PC-9 (cell line): ENCODE measurements around the gene GLRA3. TPM values are rescaled to one million over a fixed set of nuclear protein-coding genes. Genes with fewer than 3 reads are reported as not detected.

Source experiments
- BruUV-seq: library from RNA; stranded (reverse); fragments of 400-500 nt; replicated peaks from 2 replicates; lab custom pipeline; 2021; lab: Mats Ljungman, UMichigan
- CTCF ChIA-PET: fragments of 300-600 bp; sonication (Branson Sonifier 250); formaldehyde crosslinking; loops from one replicate; lab custom pipeline; 2022; ENCODE audit warnings: antibody characterized with exemption; lab: Charles Lee
- POLR2A ChIA-PET: fragments of 300-600 bp; sonication (Branson Sonifier 250); formaldehyde crosslinking; loops from one replicate; lab custom pipeline; 2022; ENCODE audit warnings: antibody characterized with exemption; ENCODE audit not compliant: unreplicated experiment; lab: Charles Lee
- DNase-seq, 2 experiments: peaks; one replicate each; pipeline versions ENCODE4 v3.0.0 to v3.0.0-alpha.2; 2015 to 2022; ENCODE audit warnings: mixed read lengths in 1 of 2
- H2AFZ ChIP-seq: fragments of 200-600 bp; sonication (generic); 2 replicates; pipeline ENCODE4 v1.8.1; 2017; ENCODE audit warnings: antibody characterized with exemption
- H3F3A ChIP-seq: fragments of 200-600 bp; sonication (generic); 2 replicates; pipeline ENCODE4 v1.8.1; 2017; ENCODE audit warnings: antibody characterized with exemption, mild to moderate bottlenecking, low read depth; ENCODE audit not compliant: insufficient read depth
- H3K27ac ChIP-seq: fragments of 200-600 bp; sonication (generic); 2 replicates; pipeline ENCODE4 v1.6.1; 2016; ENCODE audit warnings: mixed run types
- H3K27me3 ChIP-seq: fragments of 200-600 bp; sonication (generic); 2 replicates; pipeline ENCODE4 v1.6.1; 2016; ENCODE audit warnings: low read depth, mixed run types; ENCODE audit not compliant: insufficient read depth
- H3K36me3 ChIP-seq: fragments of 200-600 bp; sonication (generic); 2 replicates; pipeline ENCODE4 v1.6.1; 2016; ENCODE audit warnings: low read depth, mixed run types
- H3K4me1 ChIP-seq: fragments of 200-600 bp; sonication (generic); replicated peaks from 2 replicates; pipeline ENCODE4 v1.6.1; 2016; ENCODE audit warnings: mixed run types; ENCODE audit not compliant: insufficient read depth
- H3K4me2 ChIP-seq: fragments of 200-600 bp; sonication (generic); 2 replicates; pipeline ENCODE4 v1.6.1; 2017; ENCODE audit warnings: mixed run types
- H3K4me3 ChIP-seq: fragments of 200-600 bp; sonication (generic); 2 replicates; pipeline ENCODE4 v1.6.1; 2016; ENCODE audit warnings: mixed run types
- H3K79me2 ChIP-seq: fragments of 200-600 bp; sonication (generic); 2 replicates; pipeline ENCODE4 v1.6.1; 2017; ENCODE audit warnings: low read depth, mixed run types
- H3K9me2 ChIP-seq: fragments of 200-600 bp; sonication (generic); 2 replicates; pipeline ENCODE4 v1.8.1; 2017; ENCODE audit warnings: mild to moderate bottlenecking; ENCODE audit not compliant: insufficient read depth
- H3K9me3 ChIP-seq: fragments of 200-600 bp; sonication (generic); 2 replicates; pipeline ENCODE4 v1.8.1; 2016; ENCODE audit warnings: low read depth; ENCODE audit not compliant: insufficient read depth
- H4K20me1 ChIP-seq: fragments of 200-600 bp; sonication (generic); 2 replicates; pipeline ENCODE4 v1.8.1; 2017; ENCODE audit not compliant: insufficient read depth
- CTCF ChIP-seq: fragments of 200-600 bp; sonication (generic); conservative IDR thresholded peaks from 2 replicates; pipeline ENCODE4 v1.6.1; 2017; ENCODE audit warnings: mixed run types, antibody characterized with exemption, mild to moderate bottlenecking, moderate library complexity
- EZH2 ChIP-seq: fragments of 200-600 bp; sonication (generic); IDR thresholded peaks from 2 replicates; pipeline ENCODE4 v1.8.0; 2017; ENCODE audit warnings: antibody characterized with exemption, low read depth
- intact Hi-C: fragments of 100-400 bp; cut with micrococcal nuclease; formaldehyde crosslinking; loops from one replicate; pipeline ENCODE4 v1.10.0; 2022; ENCODE audit not compliant: unreplicated experiment
- total RNA-seq: library from RNA; stranded (reverse); gene quantifications from 2 replicates; pipeline ENCODE4 v1.2.3, GENCODE V29; 2021

Gene GLRA3
- total RNA-seq, 1 experiment from 2014 or later: 0.39 TPM

GRCh38 chr4:174749091-174749490, 80.0 kb downstream of the GLRA3 start:
- Histone ChIP-seq H2AFZ (no peak overlapping the region), H3K9me3 (no peaks in the 10 kb centered on the region), H4K20me1 (no peaks in the 10 kb centered on the region), H3K9me2 (no peaks in the 10 kb centered on the region), H3K36me3 (no peaks in the 10 kb centered on the region), H3K79me2 (no peaks in the 10 kb centered on the region), H3F3A (no peaks in the 10 kb centered on the region), H3K27ac (no peak overlapping the region), H3K27me3 (no peaks in the 10 kb centered on the region), H3K4me3 (no peak overlapping the region), H3K4me1 (no peaks in the 10 kb centered on the region), H3K4me2 (no peak overlapping the region)
- intact Hi-C loops: no loop called here
- DNase-seq: no peak
- POLR2A ChIA-PET: no interaction called here
- BruUV-seq: no TSS peak
- TF ChIP-seq CTCF (no peak), EZH2 (no peak)
- CTCF ChIA-PET: no interaction called here

DNA sequence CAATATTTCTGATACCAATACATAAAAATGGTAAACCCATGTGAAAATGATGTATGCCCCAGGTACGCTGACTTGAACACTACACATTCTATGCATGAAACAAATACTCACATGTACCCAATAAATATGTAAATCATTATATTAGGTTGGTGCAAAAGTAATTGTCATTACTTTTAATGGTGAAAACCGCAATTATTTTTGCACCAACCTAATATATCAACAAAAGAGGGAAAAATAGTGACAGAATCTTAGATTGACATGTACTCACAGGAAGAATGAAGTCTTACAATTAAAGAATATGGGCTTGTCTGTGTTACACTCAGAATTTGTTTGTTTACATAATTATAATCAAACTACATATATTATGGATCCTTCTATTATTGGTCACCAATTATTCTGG, 82.3 kb downstream of the GLRA3 start:
- no peaks in the 10 kb centered on the region for H3K36me3 ChIP-seq
- H3K9me3 ChIP-seq: no peaks in the 10 kb centered on the region
- ChIA-PET POLR2A (no interaction called here), CTCF (no interaction called here)
- no peaks in the 10 kb centered on the region for H3K9me2 ChIP-seq
- no peak overlapping the region for H3K27ac ChIP-seq
- BruUV-seq: no TSS peak
- no peaks in the 10 kb centered on the region for H3F3A ChIP-seq
- H3K27me3 ChIP-seq: no peaks in the 10 kb centered on the region
- no peaks in the 10 kb centered on the region for H4K20me1 ChIP-seq
- no peak for TF ChIP-seq CTCF
- no peak for TF ChIP-seq EZH2
- no peak overlapping the region for H2AFZ ChIP-seq
- intact Hi-C loops: no loop called here
- H3K4me3 ChIP-seq: no peak overlapping the region
- no peak for DNase-seq
- H3K4me2 ChIP-seq: no peak overlapping the region
- no peaks in the 10 kb centered on the region for H3K79me2 ChIP-seq
- no peaks in the 10 kb centered on the region for H3K4me1 ChIP-seq

DNA sequence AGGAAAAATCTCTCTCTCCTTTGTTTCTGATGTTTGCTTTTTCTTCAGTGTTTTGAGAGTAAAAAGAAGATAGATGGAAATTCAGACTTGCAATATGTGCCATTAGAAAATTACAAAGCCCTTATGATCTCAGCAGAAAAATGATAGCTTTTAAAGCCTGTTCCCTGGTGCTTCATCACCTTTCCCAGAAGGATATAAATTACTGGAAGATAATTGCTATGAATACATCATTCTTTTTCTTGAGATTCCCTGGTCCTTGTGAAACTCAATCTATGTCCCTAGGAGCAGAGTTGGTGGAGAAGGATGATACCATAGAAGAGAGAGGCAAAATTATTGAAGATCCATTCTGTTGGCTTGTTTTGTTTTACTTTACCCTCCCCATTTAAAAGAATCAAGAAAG, 86.5 kb downstream of the GLRA3 start:
- Histone ChIP-seq H3F3A (no peaks in the 10 kb centered on the region), H3K9me3 (no peaks in the 10 kb centered on the region), H3K4me3 (no peak overlapping the region), H3K79me2 (no peaks in the 10 kb centered on the region), H3K9me2 (no peaks in the 10 kb centered on the region), H2AFZ (no peak overlapping the region), H4K20me1 (no peaks in the 10 kb centered on the region), H3K27me3 (no peaks in the 10 kb centered on the region), H3K27ac (no peak overlapping the region), H3K4me1 (no peaks in the 10 kb centered on the region), H3K4me2 (no peak overlapping the region), H3K36me3 (no peaks in the 10 kb centered on the region)
- ChIA-PET CTCF (no interaction called here), POLR2A (no interaction called here)
- no peak for TF ChIP-seq EZH2
- no peak for TF ChIP-seq CTCF
- no peak for DNase-seq
- intact Hi-C loops: no loop called here
- no TSS peak for BruUV-seq
